Measurements from ENCODE around the gene CFAP90.

Gene CFAP90

GRCh38 chr5:7850395-7851239 lies at the start of gene CFAP90:
Gene CFAP90, minus strand, starts transcription at chr5:7851133. Its CDS starts 112 bp downstream, at chr5:7851021.
- no peak for DNase-seq

DNA sequence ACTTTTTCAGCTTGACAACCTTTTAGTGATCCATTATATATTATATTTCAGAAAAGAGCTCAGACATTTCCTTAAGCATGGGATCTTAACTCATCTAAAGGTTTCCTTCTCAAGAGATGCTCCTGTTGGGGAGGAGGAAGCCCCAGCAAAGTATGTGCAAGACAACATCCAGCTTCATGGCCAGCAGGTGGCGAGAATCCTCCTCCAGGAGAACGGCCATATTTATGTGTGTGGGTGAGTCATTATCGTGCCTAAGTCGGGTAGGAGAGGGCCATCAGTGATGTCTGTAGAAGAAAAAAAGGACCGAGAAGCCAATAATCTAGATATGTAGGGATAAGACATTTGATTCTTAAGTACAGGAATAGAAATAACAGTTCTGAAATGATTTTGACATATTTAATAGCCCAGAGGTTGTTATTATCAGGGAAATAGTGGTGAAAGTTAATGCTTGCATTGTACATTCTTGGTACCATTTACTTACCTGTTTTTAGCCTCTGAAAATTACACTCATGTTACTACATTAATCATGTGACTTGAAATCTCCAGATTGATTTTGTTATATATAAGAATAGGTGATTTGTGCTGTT lies 46.2 kb upstream of the CFAP90 start:
- no peak for DNase-seq

DNA sequence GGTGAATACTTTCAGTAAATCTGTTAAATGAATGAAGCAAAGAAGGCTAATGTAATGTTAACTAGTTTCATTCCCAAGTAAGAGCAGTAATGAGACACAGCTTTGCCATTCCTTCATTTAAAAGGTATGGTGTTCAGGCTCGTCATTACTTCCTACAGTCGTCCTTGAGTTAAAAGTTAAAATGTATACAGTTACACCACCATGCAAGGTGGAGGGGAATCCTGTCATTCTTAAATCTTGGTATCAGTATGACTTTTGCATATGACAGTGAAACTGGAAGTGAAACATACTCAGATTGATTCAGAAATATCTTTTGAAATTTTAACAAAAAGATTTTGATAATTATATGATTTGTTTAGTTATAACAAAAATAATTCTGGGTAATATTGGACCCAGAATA lies 43.9 kb upstream of the CFAP90 start:
- DNase-seq: no peak

DNA sequence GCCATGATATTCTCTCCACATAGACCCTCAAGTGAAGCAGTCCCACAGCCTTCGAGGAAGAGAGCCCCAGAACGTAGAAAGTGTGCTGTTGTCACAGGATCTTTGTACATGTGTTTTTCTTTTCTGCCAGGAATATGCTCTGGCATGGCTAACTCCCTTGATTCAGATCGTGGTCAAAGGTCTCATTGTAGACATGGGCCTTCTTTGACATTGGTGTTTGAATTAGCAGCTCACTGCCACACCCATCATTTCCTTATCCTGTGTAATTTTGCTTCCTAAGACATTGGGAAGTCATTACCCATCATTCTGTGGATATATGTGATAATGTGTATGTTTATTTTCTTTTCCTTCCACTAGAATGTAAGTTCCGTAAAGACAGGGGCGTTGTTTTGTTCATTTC lies 43.5 kb upstream of the CFAP90 start:
- DNase-seq: no peak

DNA sequence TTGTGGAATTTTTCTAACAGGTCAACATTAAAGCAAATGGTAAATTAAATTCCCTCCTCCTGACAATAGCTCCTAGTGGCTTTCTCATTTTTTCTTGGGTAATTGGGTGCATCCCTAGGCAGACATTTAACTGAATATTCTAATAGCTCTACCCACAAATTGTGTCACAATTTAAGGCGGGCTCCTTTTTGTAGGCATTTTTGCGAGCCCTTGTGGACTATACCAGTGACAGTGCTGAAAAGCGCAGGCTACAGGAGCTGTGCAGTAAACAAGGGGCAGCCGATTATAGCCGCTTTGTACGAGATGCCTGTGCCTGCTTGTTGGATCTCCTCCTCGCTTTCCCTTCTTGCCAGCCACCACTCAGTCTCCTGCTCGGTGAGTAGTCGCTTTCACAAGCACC lies 38.0 kb upstream of the CFAP90 start:
- DNase-seq: no peak

GRCh38 chr5:7886849-7887475 lies 36.0 kb upstream of the CFAP90 start:
- DNase-seq: no peak

- no peak for DNase-seq
These were observed 33.7 kb upstream of the CFAP90 start for GRCh38 chr5:7884491-7885267.

GRCh38 chr5:7882926-7883325 lies 32.0 kb upstream of the CFAP90 start:
- no peak for DNase-seq

DNA sequence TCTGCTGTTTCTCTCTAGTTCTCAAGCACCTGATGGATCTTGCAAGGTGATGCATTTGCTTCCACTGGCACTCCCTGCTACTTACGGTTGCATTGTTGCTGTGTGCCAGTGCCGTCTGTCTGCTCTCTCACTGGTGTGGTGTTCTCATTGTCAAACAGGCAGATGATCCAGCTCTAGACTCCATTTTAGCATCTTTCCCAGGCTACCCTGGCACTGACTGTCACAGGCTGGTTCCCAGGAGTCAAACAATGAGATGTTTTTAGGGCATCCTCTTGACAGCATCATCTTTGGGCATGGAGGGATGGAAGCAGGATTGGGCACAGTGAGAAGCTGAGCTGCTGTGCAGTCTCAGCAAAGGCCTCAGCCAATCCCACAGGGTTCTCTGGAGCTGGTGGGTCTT lies 30.9 kb upstream of the CFAP90 start:
- no peak for DNase-seq

DNA sequence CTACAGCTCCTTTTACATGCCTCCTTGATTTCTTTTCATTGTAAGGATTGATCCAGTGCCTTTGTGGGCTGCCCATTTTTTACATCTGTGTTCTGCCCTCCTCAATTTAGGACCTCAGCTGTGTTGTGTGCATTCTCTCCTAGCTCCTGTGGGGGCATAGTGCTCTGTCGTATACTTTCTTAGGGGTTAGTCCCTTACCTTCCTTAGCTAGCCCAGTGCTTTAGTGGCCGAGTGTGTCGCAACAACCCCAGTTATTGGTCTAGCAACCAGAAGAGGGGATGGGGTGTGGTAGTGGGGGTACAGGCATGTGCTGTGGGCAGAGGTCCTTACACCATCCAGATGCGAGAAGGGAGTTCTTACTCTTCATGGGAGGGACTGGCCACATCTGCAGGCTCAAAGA lies 30.2 kb upstream of the CFAP90 start:
- DNase-seq: no peak

DNA sequence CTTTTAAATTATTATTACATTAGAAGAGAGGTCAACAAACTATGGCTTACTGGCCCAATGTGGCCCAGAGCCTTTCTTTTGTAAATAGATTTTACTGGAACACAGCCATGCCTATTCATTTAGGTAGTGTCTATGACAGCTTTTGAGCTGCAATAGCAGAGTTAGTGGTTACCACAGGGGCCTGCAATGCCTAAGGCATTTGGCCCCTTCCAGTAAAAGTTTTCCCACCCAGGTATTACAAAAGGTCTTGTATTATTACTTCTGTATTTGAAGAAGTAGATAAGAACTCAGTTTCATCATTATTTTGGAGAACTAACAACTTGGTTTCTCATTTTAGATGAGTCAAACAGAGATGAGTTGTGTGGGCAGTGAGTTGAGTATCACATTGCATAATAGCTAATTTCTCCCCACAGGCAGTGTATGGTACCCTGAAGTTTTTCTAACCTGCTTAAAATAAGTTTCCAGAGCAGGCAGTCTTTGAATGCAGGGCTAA lies 27.5 kb upstream of the CFAP90 start:
- DNase-seq: no peak

GRCh38 chr5:7877851-7878250 lies 26.9 kb upstream of the CFAP90 start:
- no peak for DNase-seq

DNA sequence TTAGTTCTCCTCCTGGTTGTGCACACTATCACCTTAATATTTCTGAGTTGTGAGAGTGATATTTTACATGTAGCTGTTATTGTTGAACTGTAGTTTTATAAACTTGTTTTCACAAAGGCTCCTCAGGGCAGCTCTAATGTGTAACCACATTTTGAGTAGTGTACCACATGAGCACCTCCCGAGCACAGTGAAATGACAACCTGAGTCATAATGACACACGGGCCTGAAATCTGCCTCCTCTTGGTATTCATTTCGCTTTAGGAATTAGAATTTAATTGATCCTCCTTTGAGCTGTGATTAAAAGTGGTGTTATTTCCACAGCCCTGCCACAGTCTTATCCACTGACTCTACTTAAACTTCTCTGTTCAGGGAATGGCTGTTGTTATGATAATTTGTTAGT lies 25.9 kb upstream of the CFAP90 start:
- no peak for DNase-seq

DNA sequence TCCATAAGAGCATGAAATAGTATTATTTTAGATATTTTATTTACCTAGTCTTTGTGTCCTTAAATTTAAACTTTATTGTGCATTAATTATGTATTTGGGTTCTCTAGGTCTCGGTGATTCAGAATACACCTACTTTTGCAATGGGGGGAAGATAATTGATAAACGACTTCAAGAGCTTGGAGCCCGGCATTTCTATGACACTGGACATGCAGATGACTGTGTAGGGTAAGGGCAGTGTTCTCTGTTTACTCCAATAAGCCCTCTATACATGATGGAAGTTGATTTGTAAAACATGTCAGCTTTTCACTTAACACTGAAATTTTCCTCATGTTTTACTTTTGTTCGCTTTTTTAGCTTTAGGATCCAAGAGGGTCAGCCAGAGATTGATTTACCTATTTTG lies 24.2 kb upstream of the CFAP90 start:
- DNase-seq: no peak

- DNase-seq: no peak
These were observed 23.7 kb upstream of the CFAP90 start for GRCh38 chr5:7874639-7875038.

DNA sequence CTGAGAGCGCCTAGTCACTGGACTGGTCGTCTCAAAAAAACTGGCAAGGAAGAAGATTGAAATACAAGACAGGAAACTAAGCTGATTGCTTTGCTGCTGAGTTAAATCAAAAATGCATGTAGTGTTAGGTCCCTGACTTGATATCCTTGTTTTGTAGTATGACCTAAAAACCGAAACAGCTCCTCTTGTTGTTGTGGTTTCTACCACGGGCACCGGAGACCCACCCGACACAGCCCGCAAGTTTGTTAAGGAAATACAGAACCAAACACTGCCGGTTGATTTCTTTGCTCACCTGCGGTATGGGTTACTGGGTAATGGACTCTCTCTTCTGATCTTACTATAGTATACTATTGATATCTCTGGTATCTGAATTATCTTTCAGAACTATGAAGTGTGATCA lies 22.3 kb upstream of the CFAP90 start:
- DNase-seq: no peak

GRCh38 chr5:7872517-7873130 lies 21.7 kb upstream of the CFAP90 start:
- no peak for DNase-seq

GRCh38 chr5:7871653-7872052 lies 20.7 kb upstream of the CFAP90 start:
- no peak for DNase-seq

GRCh38 chr5:7869474-7870136 lies 18.7 kb upstream of the CFAP90 start:
- no peak for DNase-seq

DNA sequence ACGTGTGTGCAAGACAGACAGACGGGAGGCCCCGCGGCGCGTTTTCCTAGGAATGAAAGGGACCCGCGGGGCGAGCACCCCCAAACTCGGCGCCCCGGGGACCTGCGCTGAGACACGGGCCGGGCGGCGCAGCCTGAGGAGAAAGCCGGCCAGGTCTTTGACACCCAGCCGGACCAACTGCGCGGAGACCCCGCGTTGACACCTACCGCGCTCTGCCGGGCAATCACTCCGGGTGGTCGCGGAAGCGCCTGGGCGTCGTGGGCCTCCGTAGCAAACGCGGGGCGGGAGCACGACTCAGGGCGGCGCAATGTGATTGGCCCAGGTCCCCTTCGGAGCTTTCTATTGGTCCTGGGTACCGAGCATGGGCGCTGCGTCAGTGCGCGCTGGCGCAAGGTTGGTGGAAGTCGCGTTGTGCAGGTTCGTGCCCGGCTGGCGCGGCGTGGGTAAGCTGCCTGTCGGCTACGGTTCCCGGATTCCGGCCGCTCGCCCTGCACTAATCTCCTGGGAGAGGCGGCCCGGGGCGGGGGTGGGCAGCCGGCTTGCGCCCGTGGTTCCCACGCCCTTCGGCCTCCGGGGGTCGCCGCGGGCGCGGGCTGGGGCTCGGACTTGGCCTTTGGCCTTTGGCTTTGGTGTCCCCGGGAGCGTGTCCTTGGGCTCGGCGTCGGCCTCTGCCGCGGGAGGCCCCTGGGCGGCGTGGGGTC lies 18.0 kb upstream of the CFAP90 start, which contains the start of the genes FASTKD3 and MTRR:
TSS of gene FASTKD3 (minus strand) at position 259 of the 701 bp plus-strand sequence. CDS start 948 bp downstream, outside the sequence.
TSS of gene MTRR (plus strand) at position 376 of the 701 bp plus-strand sequence. CDS start 1,647 bp downstream, outside the sequence.
- DNase-seq: peak; percentile 31 to 70

GRCh38 chr5:7868427-7868772 lies 17.5 kb upstream of the CFAP90 start:
- DNase-seq: peak in 1 of 2 experiments; percentile 49
